HG03520 (cell line): ENCODE data around the gene SLC8A3.

Experiments
- ATAC-seq: cut with Tn5 transposase; IDR thresholded peaks from one replicate; pipeline ENCODE4 v1.9.1; 2021; ENCODE audit warnings: mild to moderate bottlenecking, moderate library complexity; ENCODE audit not compliant: unreplicated experiment

The SLC8A3 gene

GRCh38 chr14:70029296-70030132, 159.2 kb downstream of the SLC8A3 start:
- no peak for ATAC-seq

- no peak for ATAC-seq
These were observed 160.8 kb downstream of the SLC8A3 start for GRCh38 chr14:70027785-70028428.

DNA sequence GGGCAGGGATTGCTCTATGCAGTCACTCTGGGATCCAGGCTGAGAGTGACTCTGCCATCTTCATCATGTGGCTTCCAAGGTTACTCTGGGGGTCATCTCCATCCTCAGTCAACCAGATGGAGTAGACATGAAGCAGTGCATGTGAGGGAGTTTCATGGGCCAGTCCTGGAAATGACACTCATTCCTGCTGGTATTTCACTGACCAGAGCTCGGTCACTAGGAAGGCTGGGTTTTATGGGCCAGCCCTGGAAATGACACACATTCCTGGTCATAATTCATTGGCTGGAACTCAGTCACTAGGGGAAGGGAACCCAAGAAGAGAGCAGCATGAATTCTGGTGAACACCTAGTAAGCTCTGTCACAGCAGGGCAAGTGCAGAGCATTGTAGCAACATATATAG, 164.9 kb downstream of the SLC8A3 start:
- ATAC-seq, result no peak

GRCh38 chr14:70022771-70023445, 165.8 kb downstream of the SLC8A3 start:
- no peak for ATAC-seq

GRCh38 chr14:70021548-70022220, 167.1 kb downstream of the SLC8A3 start:
- no peak for ATAC-seq

DNA sequence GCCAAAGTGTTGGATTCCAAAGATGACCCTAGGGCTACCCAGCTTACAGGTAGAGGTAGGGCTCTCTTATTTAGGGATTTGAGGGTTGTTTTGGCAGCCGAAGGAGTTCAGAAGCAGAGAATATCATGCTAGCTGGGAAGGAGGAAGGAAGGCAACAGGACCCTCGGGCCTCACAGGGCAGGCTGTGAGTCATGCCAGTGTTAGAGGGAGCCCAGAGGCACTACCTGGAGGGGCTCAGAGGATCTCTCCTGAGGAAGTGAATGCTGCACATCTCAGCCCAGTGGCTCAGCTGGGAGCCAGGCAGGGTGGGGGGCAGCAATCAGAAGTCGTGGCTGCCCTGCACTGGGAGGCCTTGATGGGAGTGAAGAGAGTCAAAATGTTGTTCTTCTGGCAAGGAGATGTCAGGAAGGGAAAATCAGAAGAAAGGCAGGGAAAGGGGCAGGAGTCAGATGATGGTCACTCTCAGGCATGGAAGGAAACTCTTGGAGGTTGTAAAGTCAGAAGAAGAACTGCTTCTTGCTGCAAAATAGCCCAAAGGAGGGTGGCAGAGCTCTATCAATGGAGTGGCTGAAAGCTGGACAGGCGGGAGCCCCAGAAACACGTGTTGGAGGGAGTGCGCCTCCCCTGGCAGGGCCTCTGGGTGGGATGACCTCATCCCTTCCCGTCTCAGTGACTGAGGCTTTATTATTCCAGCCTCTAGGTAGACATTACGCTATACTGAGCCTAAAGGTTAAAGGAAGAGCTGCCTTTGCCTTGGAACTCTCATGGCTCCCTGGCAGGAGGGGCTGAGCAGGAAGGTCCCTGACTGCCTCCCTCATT, 168.2 kb downstream of the SLC8A3 start:
- ATAC-seq, result no peak

GRCh38 chr14:70019695-70020094, 169.1 kb downstream of the SLC8A3 start:
- no peak for ATAC-seq

GRCh38 chr14:70018713-70019211, 170.0 kb downstream of the SLC8A3 start:
- peak; percentile 40 for ATAC-seq

DNA sequence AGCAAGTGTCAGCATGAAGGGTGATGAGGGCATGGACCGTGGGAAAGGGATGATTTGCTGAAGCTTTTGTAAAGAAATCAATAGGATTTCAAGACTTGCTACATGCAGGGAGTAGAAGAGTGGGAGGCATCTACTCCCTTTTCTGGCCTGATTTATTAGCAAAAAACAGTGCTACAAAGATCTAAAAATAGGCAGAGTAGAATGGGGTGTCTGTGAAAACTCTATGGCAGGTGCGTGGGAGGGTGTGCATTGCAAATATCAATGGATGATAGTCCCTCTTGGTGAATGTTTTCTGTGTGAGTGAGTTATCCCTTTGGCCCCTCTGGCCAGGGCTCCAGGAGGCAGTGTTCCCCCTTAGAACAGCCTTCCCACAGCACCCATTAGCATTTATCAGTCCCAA, 170.5 kb downstream of the SLC8A3 start:
- no peak for ATAC-seq

- ATAC-seq, result no peak
These were observed 174.2 kb downstream of the SLC8A3 start for GRCh38 chr14:70014406-70015095.

GRCh38 chr14:70013271-70013873, 175.4 kb downstream of the SLC8A3 start:
- no peak for ATAC-seq

- no peak for ATAC-seq
These were observed 177.0 kb downstream of the SLC8A3 start for GRCh38 chr14:70011708-70012107.

DNA sequence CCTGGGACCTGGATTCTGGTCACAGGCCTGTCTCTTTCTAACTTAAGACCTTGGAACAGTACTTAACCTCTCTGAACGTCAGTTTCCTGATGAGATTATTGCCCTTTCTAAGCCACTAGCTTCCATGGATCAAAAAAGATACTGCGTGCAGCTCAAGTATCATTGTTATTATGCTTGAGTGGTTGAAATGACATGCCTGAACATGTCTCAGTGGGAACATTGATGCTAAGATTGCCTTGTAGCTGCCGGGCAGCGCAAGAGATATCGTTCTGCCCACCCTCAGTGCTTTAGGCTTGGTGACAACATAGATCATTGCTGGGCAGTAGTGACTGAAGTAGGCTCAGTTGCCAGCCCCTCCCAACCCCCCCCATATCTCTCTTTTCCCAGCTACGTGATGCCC, 177.7 kb downstream of the SLC8A3 start:
- ATAC-seq, result no peak

- ATAC-seq, result no peak
These were observed 178.8 kb downstream of the SLC8A3 start for GRCh38 chr14:70009961-70010360.

DNA sequence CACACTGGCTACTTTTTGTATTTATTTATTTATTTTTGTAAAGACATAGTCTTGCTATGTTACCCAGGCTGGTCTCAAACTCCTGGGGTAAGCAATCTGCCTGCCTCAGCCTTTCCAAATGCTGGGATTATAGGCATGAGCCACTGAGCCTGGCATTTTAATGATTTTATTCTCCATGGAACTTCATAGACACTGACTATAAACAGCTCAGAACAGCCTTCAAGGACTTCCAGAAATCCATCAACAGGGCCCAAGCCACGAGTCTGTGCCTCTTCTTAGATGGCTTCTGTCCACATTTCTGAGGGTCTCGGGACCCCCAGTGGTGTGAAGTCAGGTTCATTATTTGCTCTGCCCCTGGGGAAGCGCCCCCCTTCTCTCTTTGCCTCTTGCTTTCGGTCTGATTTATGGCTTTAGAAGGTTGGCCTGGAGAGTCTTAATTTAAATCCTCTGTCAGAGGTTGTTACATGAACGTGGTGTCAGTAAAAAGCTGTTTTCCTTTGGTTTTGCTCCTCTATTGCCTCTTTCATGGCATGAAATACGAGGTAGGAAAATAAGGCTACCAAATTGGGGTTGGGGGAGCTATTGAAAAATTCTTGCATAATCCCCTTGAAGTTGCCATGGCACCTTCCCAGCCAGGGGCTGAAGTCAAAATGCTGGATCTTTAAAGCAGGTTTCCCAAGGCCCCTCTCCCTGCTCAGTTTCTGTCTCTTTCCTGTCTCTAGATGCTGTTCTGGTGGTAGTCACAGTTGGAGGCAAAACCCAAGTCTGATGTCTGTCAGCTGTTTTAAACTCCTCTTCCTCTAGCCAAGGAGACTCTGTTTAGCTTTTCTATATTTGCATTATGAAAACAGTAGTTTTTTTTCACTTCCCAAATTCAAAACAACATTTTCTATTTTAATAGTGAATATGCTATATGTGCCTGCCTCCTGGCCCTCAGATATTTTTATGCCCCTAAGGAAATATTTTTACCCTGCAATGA, 180.2 kb downstream of the SLC8A3 start:
- ATAC-seq, result no peak

DNA sequence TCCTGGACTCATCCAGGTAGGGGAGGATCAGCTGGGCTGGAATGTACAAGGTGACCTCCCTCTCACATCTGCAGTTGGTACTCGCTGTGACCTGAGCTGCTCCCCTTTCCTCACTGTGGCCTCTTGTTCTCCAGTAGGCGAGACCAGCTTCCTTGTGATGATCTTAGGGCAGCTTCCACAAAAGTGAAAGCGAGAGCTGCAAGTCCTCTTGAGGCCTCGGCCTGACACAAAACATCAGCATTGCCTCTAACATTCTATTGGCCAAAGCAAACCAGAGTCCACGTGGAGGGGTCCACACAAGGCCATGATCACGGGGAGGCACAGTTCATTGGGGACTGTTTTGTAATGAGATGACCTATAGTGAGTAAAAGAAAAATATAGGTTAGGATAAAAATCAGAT, 182.1 kb downstream of the SLC8A3 start:
- ATAC-seq, result no peak

GRCh38 chr14:70005281-70005805, 183.4 kb downstream of the SLC8A3 start:
- no peak for ATAC-seq

GRCh38 chr14:70004791-70005190, 184.0 kb downstream of the SLC8A3 start:
- ATAC-seq, result no peak
